K562 (cell line): ENCODE data around the gene VPS13D. TPM values are rescaled to one million over a fixed set of nuclear protein-coding genes. Genes with fewer than 3 reads are reported as not detected.
A peak's percentile ranks its signal among the peaks of the same experiment; 100 is the strongest.

Experiments
- ARHGAP35 ChIP-seq: fragments of 450-650 bp; IDR thresholded peaks from 2 replicates; pipeline ENCODE4 v1.6.1; 2018; ENCODE audit not compliant: partially characterized antibody
- CBX3 ChIP-seq, 2 experiments: IDR thresholded peaks; 1 replicate in 1 of 2; 2 replicates in 1 of 2; pipeline ENCODE4 v1.6.1; 2012; ENCODE audit warnings: inconsistent platforms in 2 of 2, low read length in 2 of 2, borderline replicate concordance in 1 of 2, control low read depth in 1 of 2
- HNRNPK ChIP-seq: fragments of 200-400 bp; formaldehyde crosslinking; IDR thresholded peaks from one replicate; pipeline ENCODE4 v1.6.1; 2018; ENCODE audit warnings: mild to moderate bottlenecking, low read depth, low read length; ENCODE audit not compliant: poor library complexity, severe bottlenecking
- NBN ChIP-seq: fragments of 450-650 bp; IDR thresholded peaks from 2 replicates; pipeline ENCODE4 v1.6.1; 2016; ENCODE audit warnings: low read depth, mild to moderate bottlenecking
- NUFIP1 ChIP-seq: fragments of 450-650 bp; IDR thresholded peaks from 2 replicates; pipeline ENCODE4 v1.6.1; 2018; ENCODE audit not compliant: partially characterized antibody
- POLR2AphosphoS2 ChIP-seq: IDR thresholded peaks from 2 replicates; pipeline ENCODE4 v1.6.1; 2012; ENCODE audit warnings: low read length, improper control_type of control experiment
- RBFOX2 ChIP-seq: fragments of 200-400 bp; formaldehyde crosslinking; IDR thresholded peaks from 2 replicates; pipeline ENCODE4 v1.6.1; 2017; ENCODE audit warnings: low read depth, mild to moderate bottlenecking, low read length, moderate library complexity
- SAFB ChIP-seq: fragments of 200-400 bp; formaldehyde crosslinking; IDR thresholded peaks from 2 replicates; pipeline ENCODE4 v1.6.1; 2017; ENCODE audit warnings: low read depth, low read length, borderline replicate concordance
- TCF7L2 ChIP-seq: fragments of 150-350 bp; IDR thresholded peaks from 2 replicates; pipeline ENCODE4 v1.6.1; 2016; ENCODE audit warnings: low read depth, mild to moderate bottlenecking, low read length, moderate library complexity
- TEAD2 ChIP-seq: fragments of 450-650 bp; IDR thresholded peaks from 2 replicates; pipeline ENCODE4 v1.6.1; 2016; ENCODE audit warnings: missing genetic modification characterization, control low read depth, missing compliant biosample characterization
- XRCC5 ChIP-seq: fragments of 200-400 bp; formaldehyde crosslinking; IDR thresholded peaks from 2 replicates; pipeline ENCODE4 v1.6.1; 2017; ENCODE audit warnings: low read depth, mild to moderate bottlenecking, low read length
- ZFP36 ChIP-seq: fragments of 150-350 bp; IDR thresholded peaks from 2 replicates; pipeline ENCODE4 v1.6.1; 2018; ENCODE audit warnings: low read length, low read depth; ENCODE audit not compliant: partially characterized antibody
- ZNF133 ChIP-seq: fragments of 250-450 bp; sonication (Bioruptor Pico); IDR thresholded peaks from 2 replicates; pipeline ENCODE4 v1.4.0; 2020; ENCODE audit warnings: mild to moderate bottlenecking
- polyA plus RNA-seq, 8 experiments: library from polyadenylated mRNA; depleted of rRNA in 4 of 8; stranded (reverse) in 5 of 8; unstranded in 3 of 8; fragments of >200 nt; fragmentation: Nextera tagmentation in 2 of 8; fragmentation: Illumina TruSeq in 1 of 8; extraction: Ambion mirVana in 2 of 8; extraction: Trizol in 1 of 8; gene quantifications; 2 replicates each; pipeline versions ENCODE4 v1.2.1 to v1.2.3, GENCODE V29; 2011 to 2014; ENCODE audit warnings: inconsistent platforms in 1 of 8, missing spikeins in 1 of 8
- total RNA-seq, 7 experiments: library from RNA; depleted of rRNA in 6 of 7; stranded (reverse); fragments of >200 nt in 6 of 7; fragmentation: Illumina TruSeq in 2 of 7; extraction: Trizol in 2 of 7; gene quantifications; 2 replicates each; pipeline versions ENCODE4 v1.2.1 to v1.2.3, GENCODE V29; 2011 to 2021; ENCODE audit warnings: low replicate concordance in 1 of 7
- TF ChIP-seq, protein P1 (sequence below): fragments of 250-450 bp; sonication (Bioruptor Pico); IDR thresholded peaks from 2 replicates; pipeline ENCODE4 v1.4.0; 2020; ENCODE audit warnings: mild to moderate bottlenecking, moderate library complexity
- TF ChIP-seq, protein P2 (sequence below): fragments of 250-450 bp; sonication (Bioruptor Pico); IDR thresholded peaks from 2 replicates; pipeline ENCODE4 v1.8.0; 2021; ENCODE audit warnings: moderate library complexity, mild to moderate bottlenecking, inconsistent platforms
- TF ChIP-seq, protein P3 (sequence below), 2 experiments: fragments of 450-650 bp; IDR thresholded peaks; 2 replicates each; pipeline ENCODE4 v1.6.1; 2018; ENCODE audit warnings: mild to moderate bottlenecking in 2 of 2, low read depth in 1 of 2; ENCODE audit not compliant: partially characterized antibody in 2 of 2
- TF ChIP-seq, protein P4 (sequence below): fragments of 450-650 bp; IDR thresholded peaks from 2 replicates; pipeline ENCODE4 v1.6.1; 2017; ENCODE audit warnings: antibody characterized with exemption, mild to moderate bottlenecking

The VPS13D gene
- total and polyA plus RNA-seq, 9 of the 15 experiments (the other 6 are each of a cell fraction or from before 2014, with no cell fraction given): 6.1 to 51.5 (median 38.5) TPM

DNA sequence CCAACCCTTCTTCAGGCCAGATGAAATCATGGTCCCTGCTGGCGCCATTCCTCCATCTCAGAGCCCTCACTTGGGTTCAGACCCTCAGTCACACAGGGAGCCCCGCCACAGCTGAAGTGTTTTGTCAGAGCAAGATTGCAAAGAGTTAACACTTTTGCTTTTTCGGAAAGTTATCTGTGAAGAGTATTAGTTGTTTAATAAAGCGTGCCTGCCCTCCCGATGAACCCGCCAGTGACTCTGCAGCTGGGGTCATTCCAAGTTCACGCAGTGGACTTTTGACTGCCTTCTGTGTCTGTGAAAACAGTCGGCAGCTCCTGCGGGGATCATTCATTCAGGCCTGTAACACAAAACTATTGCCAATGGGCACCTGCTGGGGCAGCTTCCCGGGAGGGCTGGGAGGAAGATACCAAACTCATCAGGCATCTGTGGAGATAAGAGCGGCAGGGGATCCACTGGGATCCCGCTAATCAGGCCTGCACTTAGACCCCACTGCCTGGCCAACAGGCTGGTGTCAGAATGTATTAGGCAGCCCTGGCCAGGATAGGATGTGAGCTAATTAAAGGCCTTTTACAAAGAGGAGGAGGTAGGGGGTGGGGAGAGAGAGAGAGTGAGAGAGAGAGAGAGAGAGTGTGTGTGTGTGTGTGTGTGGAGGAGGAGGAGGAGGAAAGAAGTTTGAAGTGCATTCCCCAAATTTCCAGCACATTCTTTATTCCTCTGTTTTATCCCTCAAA is 203.7 kb downstream of the VPS13D start (continued):
- no peak for TF ChIP-seq POLR2AphosphoS2
- TF ChIP-seq, protein P1, sequence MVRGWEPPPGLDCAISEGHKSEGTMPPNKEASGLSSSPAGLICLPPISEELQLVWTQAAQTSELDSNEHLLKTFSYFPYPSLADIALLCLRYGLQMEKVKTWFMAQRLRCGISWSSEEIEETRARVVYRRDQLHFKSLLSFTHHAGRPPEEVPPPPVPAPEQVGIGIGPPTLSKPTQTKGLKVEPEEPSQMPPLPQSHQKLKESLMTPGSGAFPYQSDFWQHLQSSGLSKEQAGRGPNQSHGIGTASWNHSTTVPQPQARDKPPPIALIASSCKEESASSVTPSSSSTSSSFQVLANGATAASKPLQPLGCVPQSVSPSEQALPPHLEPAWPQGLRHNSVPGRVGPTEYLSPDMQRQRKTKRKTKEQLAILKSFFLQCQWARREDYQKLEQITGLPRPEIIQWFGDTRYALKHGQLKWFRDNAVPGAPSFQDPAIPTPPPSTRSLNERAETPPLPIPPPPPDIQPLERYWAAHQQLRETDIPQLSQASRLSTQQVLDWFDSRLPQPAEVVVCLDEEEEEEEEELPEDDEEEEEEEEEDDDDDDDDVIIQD (CRISPR knock-in tag): 0 out of 2 replicates have a peak, but pooled peaks have one; percentile 23
- TF ChIP-seq ZFP36: no peak
- peak; percentile 76 for TF ChIP-seq NUFIP1
- TF ChIP-seq TEAD2 (tag): no peak
- TF ChIP-seq, protein P2, sequence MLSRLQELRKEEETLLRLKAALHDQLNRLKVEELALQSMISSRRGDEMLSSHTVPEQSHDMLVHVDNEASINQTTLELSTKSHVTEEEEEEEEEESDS (CRISPR knock-in tag): no peak
- TF ChIP-seq, protein P3, sequence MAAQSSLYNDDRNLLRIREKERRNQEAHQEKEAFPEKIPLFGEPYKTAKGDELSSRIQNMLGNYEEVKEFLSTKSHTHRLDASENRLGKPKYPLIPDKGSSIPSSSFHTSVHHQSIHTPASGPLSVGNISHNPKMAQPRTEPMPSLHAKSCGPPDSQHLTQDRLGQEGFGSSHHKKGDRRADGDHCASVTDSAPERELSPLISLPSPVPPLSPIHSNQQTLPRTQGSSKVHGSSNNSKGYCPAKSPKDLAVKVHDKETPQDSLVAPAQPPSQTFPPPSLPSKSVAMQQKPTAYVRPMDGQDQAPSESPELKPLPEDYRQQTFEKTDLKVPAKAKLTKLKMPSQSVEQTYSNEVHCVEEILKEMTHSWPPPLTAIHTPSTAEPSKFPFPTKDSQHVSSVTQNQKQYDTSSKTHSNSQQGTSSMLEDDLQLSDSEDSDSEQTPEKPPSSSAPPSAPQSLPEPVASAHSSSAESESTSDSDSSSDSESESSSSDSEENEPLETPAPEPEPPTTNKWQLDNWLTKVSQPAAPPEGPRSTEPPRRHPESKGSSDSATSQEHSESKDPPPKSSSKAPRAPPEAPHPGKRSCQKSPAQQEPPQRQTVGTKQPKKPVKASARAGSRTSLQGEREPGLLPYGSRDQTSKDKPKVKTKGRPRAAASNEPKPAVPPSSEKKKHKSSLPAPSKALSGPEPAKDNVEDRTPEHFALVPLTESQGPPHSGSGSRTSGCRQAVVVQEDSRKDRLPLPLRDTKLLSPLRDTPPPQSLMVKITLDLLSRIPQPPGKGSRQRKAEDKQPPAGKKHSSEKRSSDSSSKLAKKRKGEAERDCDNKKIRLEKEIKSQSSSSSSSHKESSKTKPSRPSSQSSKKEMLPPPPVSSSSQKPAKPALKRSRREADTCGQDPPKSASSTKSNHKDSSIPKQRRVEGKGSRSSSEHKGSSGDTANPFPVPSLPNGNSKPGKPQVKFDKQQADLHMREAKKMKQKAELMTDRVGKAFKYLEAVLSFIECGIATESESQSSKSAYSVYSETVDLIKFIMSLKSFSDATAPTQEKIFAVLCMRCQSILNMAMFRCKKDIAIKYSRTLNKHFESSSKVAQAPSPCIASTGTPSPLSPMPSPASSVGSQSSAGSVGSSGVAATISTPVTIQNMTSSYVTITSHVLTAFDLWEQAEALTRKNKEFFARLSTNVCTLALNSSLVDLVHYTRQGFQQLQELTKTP (IDR thresholded peaks at IDR 0.05; ENCODE audit: low read depth in 1 of 2, partially characterized antibody in 2 of 2): peak; percentile 70 to 73
- TF ChIP-seq XRCC5: peak; percentile 16
- TF ChIP-seq NBN: peak; percentile 94
- no peak for TF ChIP-seq HNRNPK
- no peak for TF ChIP-seq SAFB
- no peak for TF ChIP-seq TCF7L2
- no peak for TF ChIP-seq ZNF133 (CRISPR knock-in tag)
- TF ChIP-seq RBFOX2: no peak
- TF ChIP-seq CBX3 (IDR thresholded peaks at IDR 0.05; ENCODE audit: borderline replicate concordance in 1 of 2, low read length in 2 of 2): 0 out of 3 replicates have a peak, but pooled peaks of 1 of the 2 experiments have one; percentile 11
- peak; percentile 75 for TF ChIP-seq ARHGAP35
- TF ChIP-seq, protein P4, sequence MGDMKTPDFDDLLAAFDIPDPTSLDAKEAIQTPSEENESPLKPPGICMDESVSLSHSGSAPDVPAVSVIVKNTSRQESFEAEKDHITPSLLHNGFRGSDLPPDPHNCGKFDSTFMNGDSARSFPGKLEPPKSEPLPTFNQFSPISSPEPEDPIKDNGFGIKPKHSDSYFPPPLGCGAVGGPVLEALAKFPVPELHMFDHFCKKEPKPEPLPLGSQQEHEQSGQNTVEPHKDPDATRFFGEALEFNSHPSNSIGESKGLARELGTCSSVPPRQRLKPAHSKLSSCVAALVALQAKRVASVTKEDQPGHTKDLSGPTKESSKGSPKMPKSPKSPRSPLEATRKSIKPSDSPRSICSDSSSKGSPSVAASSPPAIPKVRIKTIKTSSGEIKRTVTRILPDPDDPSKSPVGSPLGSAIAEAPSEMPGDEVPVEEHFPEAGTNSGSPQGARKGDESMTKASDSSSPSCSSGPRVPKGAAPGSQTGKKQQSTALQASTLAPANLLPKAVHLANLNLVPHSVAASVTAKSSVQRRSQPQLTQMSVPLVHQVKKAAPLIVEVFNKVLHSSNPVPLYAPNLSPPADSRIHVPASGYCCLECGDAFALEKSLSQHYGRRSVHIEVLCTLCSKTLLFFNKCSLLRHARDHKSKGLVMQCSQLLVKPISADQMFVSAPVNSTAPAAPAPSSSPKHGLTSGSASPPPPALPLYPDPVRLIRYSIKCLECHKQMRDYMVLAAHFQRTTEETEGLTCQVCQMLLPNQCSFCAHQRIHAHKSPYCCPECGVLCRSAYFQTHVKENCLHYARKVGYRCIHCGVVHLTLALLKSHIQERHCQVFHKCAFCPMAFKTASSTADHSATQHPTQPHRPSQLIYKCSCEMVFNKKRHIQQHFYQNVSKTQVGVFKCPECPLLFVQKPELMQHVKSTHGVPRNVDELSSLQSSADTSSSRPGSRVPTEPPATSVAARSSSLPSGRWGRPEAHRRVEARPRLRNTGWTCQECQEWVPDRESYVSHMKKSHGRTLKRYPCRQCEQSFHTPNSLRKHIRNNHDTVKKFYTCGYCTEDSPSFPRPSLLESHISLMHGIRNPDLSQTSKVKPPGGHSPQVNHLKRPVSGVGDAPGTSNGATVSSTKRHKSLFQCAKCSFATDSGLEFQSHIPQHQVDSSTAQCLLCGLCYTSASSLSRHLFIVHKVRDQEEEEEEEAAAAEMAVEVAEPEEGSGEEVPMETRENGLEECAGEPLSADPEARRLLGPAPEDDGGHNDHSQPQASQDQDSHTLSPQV: peak; percentile 97
